GM12872 (cell line): ENCODE results near the gene TUBB2B.

ENCODE experiments used
- CTCF ChIP-seq: IDR thresholded peaks from 3 replicates; pipeline ENCODE4 v1.5.1; 2011; ENCODE audit warnings: low read depth, mild to moderate bottlenecking, low read length, moderate library complexity; ENCODE audit not compliant: insufficient read depth

TUBB2B gene

DNA sequence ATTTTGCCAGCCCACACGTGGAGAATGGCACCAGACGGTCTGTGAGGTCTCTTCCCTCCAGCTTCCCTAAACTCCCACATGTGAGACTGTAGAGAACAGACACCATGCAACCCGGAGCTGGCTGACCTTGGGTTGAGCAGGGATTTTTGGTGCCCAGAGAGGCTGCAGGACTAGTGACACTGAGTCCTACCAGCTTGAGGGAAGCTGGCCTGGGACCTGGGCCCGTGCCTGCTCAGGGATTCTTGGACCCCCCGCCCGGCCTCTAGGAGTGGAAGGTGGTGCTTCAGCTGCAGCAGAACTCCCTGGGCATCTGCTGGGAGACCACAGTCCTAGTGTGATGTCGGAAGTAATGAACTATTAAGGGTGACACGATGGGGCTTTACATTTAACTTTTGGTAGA lies 34.5 kb upstream of the TUBB2B start:
- TF ChIP-seq CTCF: no peak

GRCh38 chr6:3261518-3261820 lies 34.0 kb upstream of the TUBB2B start:
- no peak for TF ChIP-seq CTCF

- no peak for TF ChIP-seq CTCF
Measured at GRCh38 chr6:3260772-3261517, 33.5 kb upstream of the TUBB2B start.

DNA sequence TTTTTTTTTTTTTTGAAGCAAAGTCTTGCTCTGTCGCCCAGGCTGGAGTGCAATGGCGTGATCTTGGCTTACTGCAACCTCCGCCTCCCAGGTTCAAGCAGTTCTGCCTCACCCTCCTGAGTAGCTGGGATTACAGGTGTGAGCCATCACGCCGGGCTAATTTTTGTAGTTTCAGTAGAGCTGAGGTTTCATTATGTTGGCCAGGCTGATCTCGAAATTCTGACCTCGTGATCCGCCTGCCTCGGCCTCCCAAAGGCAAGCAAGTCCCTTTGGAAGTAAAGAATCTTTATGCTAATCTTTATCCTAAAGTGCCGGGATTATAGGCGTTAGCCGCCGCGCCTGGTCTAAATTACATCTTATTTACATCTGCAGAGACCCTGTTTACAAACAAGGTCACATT lies 32.8 kb upstream of the TUBB2B start:
- no peak for TF ChIP-seq CTCF

DNA sequence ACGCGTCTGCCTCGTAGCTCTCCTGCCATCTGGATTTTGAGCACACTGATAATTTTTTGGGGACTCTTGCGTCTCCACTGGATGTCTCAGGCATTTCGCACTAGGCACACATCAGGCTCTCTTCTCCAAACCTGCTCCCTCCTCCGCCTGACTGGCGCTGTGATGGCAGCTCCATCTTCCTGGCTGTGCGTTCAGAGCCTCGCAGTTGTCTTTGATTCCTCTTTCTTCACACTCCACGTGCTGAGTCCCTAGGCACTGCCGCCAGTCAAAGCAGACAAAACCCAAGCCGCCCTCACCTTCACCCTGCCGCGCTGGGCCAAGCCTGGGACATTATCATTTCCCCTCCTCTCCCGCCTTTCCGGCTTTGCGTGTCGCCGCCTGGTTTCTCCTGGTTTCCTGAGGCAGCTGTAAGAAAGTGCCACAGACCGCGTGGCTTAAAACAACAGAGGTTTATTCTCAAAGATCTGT lies 32.1 kb upstream of the TUBB2B start:
- TF ChIP-seq CTCF: 0 out of 3 replicates have a peak, but pooled peaks have one; percentile 34

DNA sequence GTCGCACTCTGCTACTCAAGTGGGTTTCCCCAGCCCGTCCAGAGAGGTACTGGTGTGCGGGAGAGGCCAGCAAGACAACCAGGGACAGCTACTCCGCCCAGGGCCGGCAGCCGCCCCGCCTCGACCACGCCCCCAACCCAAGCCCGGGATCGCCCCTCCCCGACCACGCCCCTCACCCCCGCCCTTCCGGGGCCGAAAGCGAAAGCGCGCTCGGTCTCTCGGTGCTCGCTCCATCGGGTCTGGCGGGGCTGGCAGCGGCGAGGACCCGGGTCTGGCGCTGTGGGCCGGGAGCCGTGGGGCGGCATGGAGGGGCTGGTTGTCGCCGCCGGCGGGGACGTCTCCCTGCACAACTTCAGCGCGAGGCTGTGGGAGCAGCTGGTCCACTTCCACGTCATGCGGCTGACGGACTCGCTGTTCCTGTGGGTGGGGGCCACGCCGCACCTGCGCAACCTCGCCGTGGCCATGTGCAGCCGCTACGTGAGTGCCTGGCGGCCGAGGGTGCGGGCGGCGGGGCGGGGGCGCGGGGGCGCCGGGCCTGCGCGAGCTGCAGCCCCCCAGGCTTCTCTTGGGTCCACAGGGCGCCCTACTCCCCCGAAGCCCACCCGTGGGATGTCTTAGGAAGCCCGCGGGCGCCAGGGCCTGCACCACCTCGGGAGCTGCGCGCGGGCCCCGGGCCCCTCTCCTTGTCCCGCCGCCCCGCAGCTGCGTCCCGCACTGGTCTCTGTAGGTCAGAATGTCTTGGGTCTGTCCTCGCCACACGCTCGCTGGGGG lies 31.5 kb upstream of the TUBB2B start, which contains the start of gene PSMG4:
Gene PSMG4 (plus strand): TSS at position 228 of the 771 bp plus-strand sequence. CDS start 76 bp downstream, at position 304.
- TF ChIP-seq CTCF: no peak

DNA sequence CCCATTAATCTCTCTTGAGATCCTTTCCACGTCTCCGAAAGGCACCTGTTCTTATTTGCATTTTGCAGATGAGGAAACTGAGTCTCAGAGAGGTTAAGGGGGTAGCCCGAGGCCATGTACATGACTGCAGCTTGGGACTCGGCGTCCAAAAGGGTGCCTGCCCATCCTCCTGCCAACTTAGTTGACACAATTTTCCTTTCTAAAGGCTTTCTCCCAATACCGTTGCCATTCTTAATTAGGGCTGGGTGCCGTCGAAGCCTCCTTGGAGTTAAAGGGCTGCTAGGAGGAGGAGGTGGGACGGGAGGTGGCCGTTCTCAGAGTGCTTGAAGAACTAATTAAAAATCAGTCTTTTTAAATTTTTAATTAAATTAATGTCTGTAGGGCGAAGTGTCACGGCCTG lies 30.7 kb upstream of the TUBB2B start:
- TF ChIP-seq CTCF: no peak
